T-cell (primary cell): ENCODE data around the gene ALDH9A1. TPM values are rescaled to one million over a fixed set of nuclear protein-coding genes. Genes with fewer than 3 reads are reported as not detected.

Experiments used
- ATAC-seq, 4 experiments: fragments of 200-7000 bp in 3 of 4; fragments of 150-1000 bp in 1 of 4; cut with Tn5 transposase; replicated peaks in 1 of 4; 1 replicate in 3 of 4; 2 replicates in 1 of 4; pipeline ENCODE4 v1.10.0; 2021; ENCODE audit warnings: moderate library complexity in 3 of 4, mild to moderate bottlenecking in 2 of 4, moderate number of reproducible peaks in 1 of 4
- CTCF ChIA-PET, 2 donors: fragments of 300-600 bp; sonication (Branson Sonifier 250); formaldehyde crosslinking; loops; one replicate each; lab custom pipeline; 2022; ENCODE audit warnings: antibody characterized with exemption in 2 of 2; lab: Charles Lee
- POLR2A ChIA-PET, 2 donors: fragments of 300-600 bp; sonication (Branson Sonifier 250); formaldehyde crosslinking; loops; one replicate each; lab custom pipeline; 2022; ENCODE audit warnings: antibody characterized with exemption in 2 of 2; lab: Charles Lee
- DNase-seq, 35 experiments: peaks; one replicate each; pipeline versions ENCODE4 v3.0.0 to v3.0.0-alpha.2; 2013 to 2023
- H3K27ac ChIP-seq: one replicate; pipeline ENCODE4 v1.5.1; 2013; ENCODE audit warnings: low read length
- H3K27me3 ChIP-seq, 2 experiments: replicated peaks in 1 of 2; 1 replicate in 1 of 2; 2 replicates in 1 of 2; pipeline versions ENCODE4 v1.6.1 to v1.7.0; 2013; ENCODE audit warnings: low read length in 1 of 2, mixed read lengths in 1 of 2; ENCODE audit not compliant: control insufficient read depth in 2 of 2, insufficient read depth in 2 of 2; ENCODE audit errors: extremely low read depth in 1 of 2
- H3K36me3 ChIP-seq, 2 donors: 1 replicate in 1 of 2; 2 replicates in 1 of 2; pipeline versions ENCODE4 v1.6.1 to v1.7.0; 2013; ENCODE audit warnings: low read length in 1 of 2; ENCODE audit not compliant: control insufficient read depth in 2 of 2, insufficient read depth in 1 of 2; ENCODE audit errors: extremely low read depth in 1 of 2
- H3K4me1 ChIP-seq, 2 experiments: 1 replicate in 1 of 2; 2 replicates in 1 of 2; pipeline versions ENCODE4 v1.6.1 to v1.7.0; 2013; ENCODE audit warnings: low read length in 2 of 2, mixed read lengths in 1 of 2; ENCODE audit not compliant: insufficient read depth in 2 of 2, control insufficient read depth in 1 of 2; ENCODE audit errors: extremely low read depth in 1 of 2
- H3K4me3 ChIP-seq, 2 donors: 1 replicate in 1 of 2; 2 replicates in 1 of 2; pipeline versions ENCODE4 v1.5.1 to v1.7.0; 2013; ENCODE audit warnings: mild to moderate bottlenecking in 2 of 2, low read length in 1 of 2, moderate library complexity in 1 of 2; ENCODE audit not compliant: control insufficient read depth in 1 of 2; ENCODE audit errors: extremely low read depth in 1 of 2
- H3K9me3 ChIP-seq: 2 replicates; pipeline ENCODE4 v1.7.0; 2013
- H3K27ac Mint-ChIP-seq, 2 donors: one replicate each; pipeline ENCODE4 v1.8.0; 2020 to 2021; ENCODE audit warnings: mild to moderate bottlenecking in 2 of 2, mixed read lengths in 2 of 2
- H3K27me3 Mint-ChIP-seq, 2 donors: one replicate each; pipeline ENCODE4 v1.8.0; 2021 to 2022; ENCODE audit warnings: mixed read lengths in 2 of 2
- H3K36me3 Mint-ChIP-seq: one replicate; pipeline ENCODE4 v1.8.0; 2021; ENCODE audit warnings: mixed read lengths
- H3K4me1 Mint-ChIP-seq, 3 donors: one replicate each; pipeline ENCODE4 v1.8.0; 2020 to 2022; ENCODE audit warnings: mixed read lengths in 3 of 3, mild to moderate bottlenecking in 1 of 3
- H3K4me3 Mint-ChIP-seq, 3 donors: one replicate each; pipeline ENCODE4 v1.8.0; 2020 to 2022; ENCODE audit warnings: mild to moderate bottlenecking in 3 of 3, mixed read lengths in 3 of 3, moderate library complexity in 3 of 3
- H3K9me3 Mint-ChIP-seq, 3 donors: one replicate each; pipeline ENCODE4 v1.8.0; 2020 to 2022; ENCODE audit warnings: mixed read lengths in 3 of 3
- WGBS: methylation state at CpG from one replicate; pipeline ENCODE4 v1.1.5; 2013; ENCODE audit warnings: missing lambda C conversion rate; ENCODE audit not compliant: insufficient coverage; 5-methylcytosine and 5-hydroxymethylcytosine counted together
- total RNA-seq, 35 experiments: library from RNA in 6 of 35; stranded (reverse) in 6 of 35; fragments of 120-200 nt in 1 of 35; gene quantifications; one replicate each; pipeline versions ENCODE4 v1.2.1 to v1.2.4 and lab custom pipeline; 2013 to 2026

ALDH9A1 gene
- total RNA-seq, 5 donors from 2014 or later (not counting 1 experiment from before 2014, with no cell fraction given), result 30.8 to 38.5 (median 34.7) TPM

DNA sequence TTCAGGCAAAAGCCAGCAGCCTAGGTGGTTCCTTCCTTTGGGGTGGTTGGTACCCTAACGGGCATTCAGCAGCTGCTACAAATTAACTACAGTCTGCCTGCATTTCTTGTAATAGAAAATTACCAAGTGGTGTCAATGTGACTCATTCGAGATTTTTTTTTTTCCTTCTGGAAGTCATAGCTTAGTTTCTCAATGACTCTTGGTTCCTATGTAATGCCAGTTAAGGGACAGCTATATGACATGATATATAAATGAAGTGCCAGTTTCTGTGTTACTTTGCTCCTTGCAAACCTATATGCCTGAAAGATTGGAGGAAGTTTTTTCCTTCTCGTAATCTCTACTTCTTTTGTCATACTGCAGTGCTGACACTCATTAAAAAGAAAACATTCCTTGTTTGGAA is 64.7 kb downstream of the ALDH9A1 start:
- CTCF ChIA-PET, result interaction anchor here (0.7 to 2.9 kb wide), 2 partner anchors 23 to 32 kb away, joined by 3 to 11 read pairs; no protein-coding TSS in a partner anchor
- Mint-ChIP-seq H3K9me3 (no peaks in the 10 kb centered on the region), H3K36me3 (peaks cover 9% of the 10 kb centered on the region), H3K4me1 (peaks cover 19 to 43% (median 33%) of the 10 kb centered on the region in 3 donors), H3K27me3 (no peaks in the 10 kb centered on the region), H3K27ac (no peak overlapping the region), H3K4me3 (no peak overlapping the region)
- H3K4me1 ChIP-seq, result peaks cover 11 to 21% of the 10 kb centered on the region in 2 experiments
- no peak for ATAC-seq
- DNase-seq, result no peak
- H3K27ac ChIP-seq, result no peak overlapping the region
- H3K9me3 ChIP-seq, result no peaks in the 10 kb centered on the region
- H3K36me3 ChIP-seq, result peaks cover 0 to 4% of the 10 kb centered on the region in 2 donors
- WGBS, result no CpG with 5 or more reads among the region's 3 CpGs
- no peak overlapping the region for H3K4me3 ChIP-seq
- POLR2A ChIA-PET, result interaction anchor here in 1 of 2 donors (0.7 kb wide), 3 partner anchors 21 to 202 kb away, joined by 4 to 9 read pairs (median 8); no protein-coding TSS in a partner anchor
- H3K27me3 ChIP-seq, result no peaks in the 10 kb centered on the region

GRCh38 chr1:165632491-165632890 is 65.9 kb downstream of the ALDH9A1 start:
- no peaks in the 10 kb centered on the region for H3K9me3 Mint-ChIP-seq
- DNase-seq, result no peak
- POLR2A ChIA-PET, result no interaction called here
- WGBS, result 100% methylated on average over 2 of the region's 7 CpGs
- CTCF ChIA-PET, result interaction anchor here in 1 of 2 donors (2.9 kb wide), 1 partner anchor 31 kb away, joined by 11 read pairs; no protein-coding TSS in a partner anchor
- peak overlapping the region in 1 of 3 donors; percentile 37 for H3K4me3 Mint-ChIP-seq
- peaks cover 19 to 35% (median 30%) of the 10 kb centered on the region in 3 donors for H3K4me1 Mint-ChIP-seq
- H3K27me3 Mint-ChIP-seq, result no peaks in the 10 kb centered on the region
- H3K36me3 Mint-ChIP-seq, result peaks cover 9% of the 10 kb centered on the region
- Histone ChIP-seq H3K4me1 (peaks cover 11 to 21% of the 10 kb centered on the region in 2 experiments), H3K9me3 (no peaks in the 10 kb centered on the region), H3K27ac (no peak overlapping the region), H3K27me3 (no peaks in the 10 kb centered on the region), H3K36me3 (peaks cover 0 to 4% of the 10 kb centered on the region in 2 donors), H3K4me3 (peak overlapping the region in 1 of 2 donors; percentile 69)
- no peak overlapping the region for H3K27ac Mint-ChIP-seq
- no peak for ATAC-seq

DNA sequence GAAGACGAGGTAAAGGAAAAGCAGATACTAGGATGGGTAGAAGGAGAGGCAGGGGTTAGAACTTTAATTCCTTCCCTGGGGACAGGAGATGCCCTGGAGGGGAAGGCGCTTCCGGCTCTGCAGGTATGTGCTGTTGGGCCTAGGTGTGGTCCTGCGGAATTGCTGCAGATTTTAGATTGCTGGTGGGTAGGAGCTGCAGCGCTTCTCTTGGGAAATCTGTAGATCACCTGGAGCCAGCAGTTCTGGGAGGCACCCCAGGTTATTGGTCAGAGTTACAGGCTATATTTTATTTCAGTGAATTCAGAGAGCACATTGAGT is 66.3 kb downstream of the ALDH9A1 start:
- CTCF ChIA-PET, result interaction anchor here in 1 of 2 donors (0.6 to 2.9 kb wide), 2 partner anchors 27 to 31 kb away, joined by 4 to 11 read pairs; no protein-coding TSS in a partner anchor
- Mint-ChIP-seq H3K4me1 (peaks cover 17 to 31% (median 30%) of the 10 kb centered on the region in 3 donors), H3K27ac (no peak overlapping the region), H3K36me3 (peaks cover 5% of the 10 kb centered on the region), H3K9me3 (no peaks in the 10 kb centered on the region), H3K27me3 (no peaks in the 10 kb centered on the region), H3K4me3 (no peak overlapping the region)
- Histone ChIP-seq H3K9me3 (no peaks in the 10 kb centered on the region), H3K36me3 (peaks cover 0 to 4% of the 10 kb centered on the region in 2 donors), H3K27ac (no peak overlapping the region), H3K27me3 (no peaks in the 10 kb centered on the region), H3K4me3 (peak overlapping the region; percentile 69 to 74), H3K4me1 (peaks cover 11 to 21% of the 10 kb centered on the region in 2 experiments)
- POLR2A ChIA-PET, result interaction anchor here in 1 of 2 donors (0.5 kb wide), 1 partner anchor 128 kb away, joined by 3 read pairs; no protein-coding TSS in a partner anchor
- DNase-seq (no peak), ATAC-seq (no peak)
- WGBS, result 78% methylated on average over 5 of the region's 5 CpGs

DNA sequence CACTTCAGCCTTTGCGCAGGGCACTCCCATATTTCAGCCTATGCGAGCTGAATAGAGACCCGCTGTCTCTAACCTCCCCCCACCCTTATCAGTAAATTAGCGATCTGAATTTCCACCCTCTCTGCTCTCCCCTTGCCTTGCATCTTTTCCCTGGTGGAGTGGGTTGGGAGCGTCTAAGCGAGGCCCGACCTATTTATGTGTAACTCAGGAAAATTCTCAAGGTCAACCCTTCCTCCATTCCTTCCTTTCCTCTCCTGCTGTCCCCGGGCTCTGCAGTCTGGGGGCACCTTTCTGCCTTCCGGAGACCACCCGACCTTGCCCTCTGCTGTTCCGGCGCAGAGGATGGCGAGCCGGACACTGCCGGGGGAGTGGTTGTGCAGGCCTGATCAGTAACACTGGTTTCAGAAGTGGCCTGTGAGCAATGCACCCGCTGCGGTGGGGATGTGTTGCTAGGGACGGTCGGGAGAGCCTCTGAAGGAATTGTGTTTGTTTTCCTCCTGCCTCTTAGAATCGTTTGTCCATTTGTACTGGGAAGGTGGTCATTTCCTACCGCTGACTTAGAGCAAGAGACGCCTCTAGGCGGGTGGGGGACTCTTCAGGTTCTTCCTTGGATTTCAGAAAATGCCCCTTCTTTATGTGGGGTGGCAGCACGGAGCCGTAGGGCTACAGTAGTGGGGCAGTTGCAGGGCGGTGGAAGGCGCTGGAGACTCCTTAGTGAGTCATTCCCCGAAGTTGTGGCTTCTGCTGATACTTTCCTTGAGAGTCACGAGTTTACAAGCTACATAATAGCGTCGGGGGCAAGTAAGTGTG is 66.8 kb downstream of the ALDH9A1 start:
- Histone ChIP-seq H3K27ac (peak overlapping the region; percentile 30), H3K4me3 (peak overlapping the region; percentile 69 to 74), H3K9me3 (no peaks in the 10 kb centered on the region), H3K36me3 (peaks cover 0 to 4% of the 10 kb centered on the region in 2 donors), H3K4me1 (peaks cover 11 to 21% of the 10 kb centered on the region in 2 experiments), H3K27me3 (no peaks in the 10 kb centered on the region)
- Mint-ChIP-seq H3K36me3 (no peaks in the 10 kb centered on the region), H3K4me3 (no peak overlapping the region), H3K9me3 (no peaks in the 10 kb centered on the region), H3K27me3 (no peaks in the 10 kb centered on the region), H3K4me1 (peaks cover 12 to 26% (median 25%) of the 10 kb centered on the region in 3 donors), H3K27ac (no peak overlapping the region)
- ATAC-seq, result peak in 1 of 4 experiments; percentile 4
- ChIA-PET POLR2A (interaction anchor here (0.5 to 1.1 kb wide), 2 partner anchors 34 to 129 kb away, joined by 3 read pairs; no protein-coding TSS in a partner anchor), CTCF (interaction anchor here in 1 of 2 donors (0.6 to 2.9 kb wide), 2 partner anchors 28 to 30 kb away, joined by 4 to 11 read pairs; no protein-coding TSS in a partner anchor)
- peak in 20 of 35 experiments; percentile 1 to 48 (median 10) for DNase-seq
- whole genome bisulfite sequencing, result 2% methylated on average over 25 of the region's 31 CpGs

DNA sequence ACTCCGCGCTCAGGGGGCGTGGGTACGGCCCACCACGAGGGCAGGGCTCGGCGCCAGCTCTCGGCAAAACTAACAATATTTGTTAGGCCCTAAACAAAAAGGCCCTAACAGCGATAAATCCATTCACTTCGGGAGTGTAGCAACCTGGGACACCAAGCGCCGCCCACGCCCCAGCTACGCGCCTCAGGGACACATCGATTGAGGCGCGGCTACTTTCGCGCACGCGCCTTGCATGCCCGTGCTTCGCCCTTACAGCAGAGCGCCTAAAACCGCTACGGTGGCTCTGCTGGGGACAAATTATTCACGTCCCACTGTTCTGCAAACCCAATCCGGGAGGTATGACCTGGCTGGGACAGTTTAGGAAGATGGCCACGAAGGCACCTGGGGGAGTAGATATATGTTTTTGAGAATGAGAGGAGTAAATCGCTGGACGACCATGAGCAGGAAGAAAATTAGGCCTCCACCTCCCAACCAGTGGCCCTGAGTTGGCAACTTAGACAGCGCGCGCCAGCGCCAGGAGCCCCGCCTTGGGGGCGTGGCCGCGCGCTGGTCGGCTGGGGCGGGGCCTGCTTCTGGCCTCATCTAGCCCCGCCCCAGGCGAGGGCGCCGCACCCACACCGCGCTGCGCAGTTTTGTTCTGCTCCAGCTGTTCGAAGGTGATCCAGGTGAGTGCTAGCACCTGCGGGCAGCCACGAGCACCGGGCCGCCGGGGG is 67.6 kb downstream of the ALDH9A1 start, which contains the start of gene MGST3:
Gene MGST3, plus strand, starts transcription at position 606 of the 713 bp plus-strand sequence. CDS start 18,614 bp downstream, outside the sequence.
- under 1% methylated on average over 51 of the region's 56 CpGs for WGBS
- Mint-ChIP-seq H3K36me3 (no peaks in the 10 kb centered on the region), H3K4me1 (peaks cover 12 to 24% (median 23%) of the 10 kb centered on the region in 3 donors), H3K4me3 (no peak within 1 kb of the TSS), H3K27me3 (no peaks in the 10 kb centered on the region), H3K9me3 (no peaks in the 10 kb centered on the region), H3K27ac (peak within 1 kb of the TSS in 1 of 2 donors; percentile 43)
- no peaks in the 10 kb centered on the region for H3K9me3 ChIP-seq
- peaks cover 11 to 21% of the 10 kb centered on the region in 2 experiments for H3K4me1 ChIP-seq
- ChIA-PET CTCF (interaction anchor here (0.6 to 2.9 kb wide), 4 partner anchors 28 to 34 kb away, joined by 4 to 11 read pairs (median 4); no protein-coding TSS in a partner anchor), POLR2A (interaction anchor here in 1 of 2 donors (0.9 to 1.1 kb wide), 2 partner anchors 33 to 198 kb away, joined by 3 to 4 read pairs; no protein-coding TSS in a partner anchor)
- peak within 1 kb of the TSS; percentile 84 for H3K27ac ChIP-seq
- no peaks in the 10 kb centered on the region for H3K27me3 ChIP-seq
- ATAC-seq (peak; percentile 92 to 98 (median 94)), DNase-seq (peak; percentile 83 to 94 (median 90))
- H3K4me3 ChIP-seq, result peak within 1 kb of the TSS; percentile 69 to 74
- no peaks in the 10 kb centered on the region for H3K36me3 ChIP-seq
